PC-3 (cell line): ENCODE data around the gene MKNK1. TPM values are rescaled to one million over a fixed set of nuclear protein-coding genes. Genes with fewer than 3 reads are reported as not detected.

Experiments
- ATAC-seq: fragments of 200-7000 bp; cut with Tn5 transposase; 2 replicates; pipeline ENCODE4 v1.9.1; 2020; ENCODE audit warnings: mild to moderate bottlenecking, moderate library complexity
- BruUV-seq: library from RNA; stranded (reverse); fragments of 400-500 nt; replicated peaks from 2 replicates; lab custom pipeline; 2021; lab: Mats Ljungman, UMichigan
- CTCF ChIA-PET: fragments of 300-600 bp; sonication (Branson Sonifier 250); formaldehyde crosslinking; loops from one replicate; lab custom pipeline; 2022; ENCODE audit warnings: antibody characterized with exemption; lab: Charles Lee
- POLR2A ChIA-PET: fragments of 300-600 bp; sonication (Branson Sonifier 250); formaldehyde crosslinking; loops from one replicate; lab custom pipeline; 2022; ENCODE audit warnings: antibody characterized with exemption; ENCODE audit not compliant: unreplicated experiment; lab: Charles Lee
- DNase-seq: peaks from one replicate; pipeline ENCODE4 v3.0.0-alpha.2; 2015
- H2AFZ ChIP-seq: fragments of 300-600 bp; sonication (generic); 2 replicates; pipeline ENCODE4 v1.6.0; 2016; ENCODE audit warnings: antibody characterized with exemption, low read length
- H3F3A ChIP-seq: fragments of 300-600 bp; sonication (generic); one replicate; pipeline ENCODE4 v1.6.0; 2017; ENCODE audit warnings: antibody characterized with exemption, low read length, control low read depth, mild to moderate bottlenecking; ENCODE audit not compliant: unreplicated experiment
- H3K27ac ChIP-seq: fragments of 300-600 bp; sonication (generic); 2 replicates; pipeline ENCODE4 v1.5.1; 2016; ENCODE audit warnings: mild to moderate bottlenecking, low read length
- H3K27me3 ChIP-seq: fragments of 300-600 bp; sonication (generic); 2 replicates; pipeline ENCODE4 v1.6.1; 2016; ENCODE audit warnings: low read length, mixed read lengths
- H3K36me3 ChIP-seq: fragments of 300-600 bp; sonication (generic); 2 replicates; pipeline ENCODE4 v1.6.1; 2016; ENCODE audit warnings: low read depth, mixed run types, low read length, mixed read lengths
- H3K4me1 ChIP-seq: fragments of 300-600 bp; sonication (generic); 2 replicates; pipeline ENCODE4 v1.5.1; 2016; ENCODE audit warnings: low read length; ENCODE audit not compliant: insufficient read depth
- H3K4me2 ChIP-seq: fragments of 300-600 bp; sonication (generic); 2 replicates; pipeline ENCODE4 v1.6.0; 2016; ENCODE audit warnings: low read length
- H3K4me3 ChIP-seq: fragments of 300-600 bp; sonication (generic); 2 replicates; pipeline ENCODE4 v1.5.1; 2016; ENCODE audit warnings: mild to moderate bottlenecking, low read length, mixed read lengths
- H3K79me2 ChIP-seq: fragments of 300-600 bp; sonication (generic); 2 replicates; pipeline ENCODE4 v1.6.1; 2017; ENCODE audit warnings: low read length, mixed read lengths
- H3K9ac ChIP-seq: fragments of 300-600 bp; sonication (generic); 2 replicates; pipeline ENCODE4 v1.6.0; 2016; ENCODE audit warnings: mild to moderate bottlenecking, low read length
- H3K9me2 ChIP-seq: fragments of 300-600 bp; sonication (generic); replicated peaks from 2 replicates; pipeline ENCODE4 v1.6.1; 2016; ENCODE audit warnings: mixed run types, low read length, mixed read lengths
- H3K9me3 ChIP-seq: fragments of 300-600 bp; sonication (generic); 2 replicates; pipeline ENCODE4 v1.6.1; 2016; ENCODE audit warnings: low read length, mixed read lengths
- H4K20me1 ChIP-seq: fragments of 300-600 bp; sonication (generic); 2 replicates; pipeline ENCODE4 v1.6.1; 2016; ENCODE audit warnings: low read length, mixed read lengths
- CTCF ChIP-seq: fragments of 300-600 bp; sonication (generic); conservative IDR thresholded peaks from 2 replicates; pipeline ENCODE4 v1.5.1; 2017; ENCODE audit warnings: antibody characterized with exemption, low read depth, mild to moderate bottlenecking, low read length
- EZH2 ChIP-seq: fragments of 300-600 bp; sonication (generic); IDR thresholded peaks from one replicate; pipeline ENCODE4 v1.6.1; 2017; ENCODE audit warnings: antibody characterized with exemption, mild to moderate bottlenecking, low read length; ENCODE audit not compliant: unreplicated experiment
- EZH2phosphoT487 ChIP-seq: fragments of 300-600 bp; sonication (generic); IDR thresholded peaks from 2 replicates; pipeline ENCODE4 v1.6.1; 2018; ENCODE audit warnings: mild to moderate bottlenecking, antibody characterized with exemption, low read length, borderline replicate concordance
- intact Hi-C: fragments of 100-400 bp; cut with micrococcal nuclease; formaldehyde crosslinking; loops from 2 replicates; pipeline ENCODE4 v1.9.0; 2023
- total RNA-seq: library from RNA; depleted of rRNA; stranded (reverse); fragments of >200 nt; gene quantifications from 2 replicates; pipeline ENCODE4 v1.2.3, GENCODE V29; 2014

Gene MKNK1
- total RNA-seq, 1 experiment from 2014 or later = 36.8 TPM

GRCh38 chr1:46544561-46545240 is 59.4 kb downstream of the MKNK1 start:
- Histone ChIP-seq H3K27me3 (no peaks in the 10 kb centered on the region), H3K4me3 (no peak overlapping the region), H2AFZ (no peak overlapping the region), H3K4me2 (no peak overlapping the region), H3K9ac (no peak overlapping the region), H3K27ac (no peak overlapping the region), H3K4me1 (peaks cover 2% of the 10 kb centered on the region; the same call in 1 of the 2 replicates), H3K36me3 (no peaks in the 10 kb centered on the region), H4K20me1 (no peaks in the 10 kb centered on the region), H3F3A (no peaks in the 10 kb centered on the region), H3K9me3 (no peaks in the 10 kb centered on the region), H3K9me2 (no peaks in the 10 kb centered on the region), H3K79me2 (no peaks in the 10 kb centered on the region)
- DNase-seq (no peak), ATAC-seq (no peak)
- TF ChIP-seq EZH2phosphoT487 (no peak), CTCF (no peak), EZH2 (no peak)
- POLR2A ChIA-PET = no interaction called here
- intact Hi-C loops = no loop called here
- no TSS peak for BruUV-seq
- CTCF ChIA-PET = no interaction called here

GRCh38 chr1:46543761-46544560 is 60.1 kb downstream of the MKNK1 start:
- DNase-seq = no peak

More at GRCh38 chr1:46543761-46544560, 60.1 kb downstream of the MKNK1 start:
- no peaks in the 10 kb centered on the region for H3K79me2 ChIP-seq
- H3K27ac ChIP-seq = no peak overlapping the region
- no peaks in the 10 kb centered on the region for H3K9me2 ChIP-seq
- no peak overlapping the region for H2AFZ ChIP-seq
- no peaks in the 10 kb centered on the region for H3K27me3 ChIP-seq
- no peaks in the 10 kb centered on the region for H4K20me1 ChIP-seq
- no peaks in the 10 kb centered on the region for H3F3A ChIP-seq
- ATAC-seq = no peak
- H3K4me2 ChIP-seq = no peak overlapping the region
- no peaks in the 10 kb centered on the region for H3K36me3 ChIP-seq
- no peak overlapping the region for H3K4me3 ChIP-seq
- intact Hi-C loops = no loop called here
- no peak overlapping the region for H3K9ac ChIP-seq
- H3K4me1 ChIP-seq = peaks cover 3% of the 10 kb centered on the region; the same call in 1 of the 2 replicates
- CTCF ChIA-PET = no interaction called here
- no peaks in the 10 kb centered on the region for H3K9me3 ChIP-seq
- TF ChIP-seq EZH2 = no peak
- TF ChIP-seq EZH2phosphoT487 = no peak
- no peak for TF ChIP-seq CTCF
- no TSS peak for BruUV-seq
- POLR2A ChIA-PET = no interaction called here
